Right cardiac atrium (tissue), 5 donors: ENCODE data around the gene THADA. TPM values are rescaled to one million over a fixed set of nuclear protein-coding genes. Genes with fewer than 3 reads are reported as not detected.
A peak's percentile ranks its signal among the peaks of the same experiment; 100 is the strongest.
"Not testable (repeated sequence)": the region's sequence is repeated elsewhere in the genome, so short reads cannot be mapped to it uniquely, and the experiment has no call there.

Experiments
- ATAC-seq, 2 donors: fragments of 200-7000 bp; cut with Tn5 transposase; one replicate each; pipeline versions ENCODE4 v1.8.0 to v1.9.1; 2020; ENCODE audit warnings: moderate library complexity in 2 of 2, mild to moderate bottlenecking in 1 of 2
- DNase-seq, 3 donors: peaks; one replicate each; pipeline ENCODE4 v3.0.0-alpha.2; 2020
- H3K27ac ChIP-seq: one replicate; pipeline ENCODE4 v1.5.1; 2013; ENCODE audit warnings: mild to moderate bottlenecking, low read length, control low read depth, moderate library complexity
- H3K27me3 ChIP-seq: one replicate; pipeline ENCODE4 v1.6.1; 2013; ENCODE audit not compliant: control insufficient read depth, insufficient read depth
- H3K4me1 ChIP-seq: one replicate; pipeline ENCODE4 v1.6.1; 2013; ENCODE audit warnings: low read length; ENCODE audit not compliant: control insufficient read depth, insufficient read depth
- H3K4me3 ChIP-seq: one replicate; pipeline ENCODE4 v1.5.1; 2013; ENCODE audit warnings: low read length, control low read depth
- H3K9me3 ChIP-seq: one replicate; pipeline ENCODE4 v1.6.1; 2013; ENCODE audit warnings: low read length; ENCODE audit not compliant: control insufficient read depth
- WGBS: extraction: QIAGEN DNeasy Blood & Tissue Kit; methylation state at CpG from one replicate; pipeline ENCODE4 v1.1.7; 2013; 5-methylcytosine and 5-hydroxymethylcytosine counted together
- intact Hi-C, 4 donors: fragments of 100-400 bp; cut with DNase I; formaldehyde crosslinking; loops; one replicate each; pipeline versions ENCODE4 v1.11.0 to v1.14.0; 2022 to 2023
- polyA plus RNA-seq: library from polyadenylated mRNA; stranded (reverse); fragments of 200-250 nt; gene quantifications from one replicate; pipeline ENCODE4 v1.2.3, GENCODE V29; 2013
- total RNA-seq, 4 donors: library from RNA; stranded (reverse); fragmentation: NEBNext Ultra II Directional; extraction: Animal tissue kit (Norgen Biotek cat#: 25700); gene quantifications; one replicate each; pipeline ENCODE4 v1.2.1, GENCODE V29; 2021
- donor health status: healthy with polysubstance abuse.
- donor health status: DM: no; HTN: yes; CAD: no.
- donor health status: DM: no; HTN: no; CAD: no.
- donor health status: DM: no; HTN: yes; CAD: no; lungs with severe emphysema.
- donor health status: DM: yes; HTN: yes; CAD: no.

Gene THADA
- total and polyA plus RNA-seq, 5 donors = 10.6 to 20.7 (median 19.8) TPM

DNA sequence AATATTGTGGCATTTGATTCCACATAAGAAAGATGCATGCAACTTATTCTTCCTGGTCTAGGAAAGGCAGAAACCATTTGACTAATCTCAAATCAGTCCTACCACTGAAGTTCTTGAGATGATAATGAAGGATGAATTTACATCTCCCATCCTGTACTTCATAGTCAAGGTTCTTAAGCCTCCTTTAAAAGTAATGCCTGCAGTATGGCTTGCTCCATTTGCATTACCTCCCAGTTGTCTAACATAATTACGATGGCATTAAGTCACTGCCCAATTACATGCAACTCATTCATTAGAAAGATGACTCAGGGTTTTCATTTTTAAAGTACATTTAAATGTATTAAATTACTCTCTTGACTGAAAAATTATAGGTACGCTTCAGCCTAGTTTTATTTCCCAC is 32.2 kb downstream of the THADA start:
- intact Hi-C loops = no loop called here
- Histone ChIP-seq H3K27me3 (no peaks in the 10 kb centered on the region), H3K4me1 (no peaks in the 10 kb centered on the region), H3K9me3 (no peaks in the 10 kb centered on the region), H3K4me3 (no peak overlapping the region), H3K27ac (no peak overlapping the region)
- DNase-seq (no peak), ATAC-seq (no peak)
- WGBS = 96% methylated on average over 2 of the region's 2 CpGs

DNA sequence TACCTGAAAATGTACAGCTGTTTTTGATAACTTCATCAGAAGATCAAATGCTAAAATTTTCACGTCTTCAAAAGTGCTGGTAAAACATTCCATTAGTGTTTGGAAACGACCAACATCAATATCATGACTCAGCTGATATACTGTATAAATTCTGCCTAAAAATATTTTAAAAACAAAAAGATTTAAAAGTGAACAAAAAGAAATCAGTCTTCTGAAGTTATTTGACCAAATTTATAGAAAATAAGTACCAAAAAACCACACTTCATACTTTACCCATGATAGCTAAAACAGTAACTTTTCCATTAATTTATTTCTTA is 35.6 kb downstream of the THADA start:
- DNase-seq = no peak
- no peak overlapping the region for H3K27ac ChIP-seq
- H3K4me3 ChIP-seq = no peak overlapping the region
- H3K4me1 ChIP-seq = no peaks in the 10 kb centered on the region
- 76% methylated on average over 2 of the region's 2 CpGs for WGBS
- intact Hi-C loops = no loop called here
- H3K27me3 ChIP-seq = no peaks in the 10 kb centered on the region
- no peaks in the 10 kb centered on the region for H3K9me3 ChIP-seq
- ATAC-seq = no peak

DNA sequence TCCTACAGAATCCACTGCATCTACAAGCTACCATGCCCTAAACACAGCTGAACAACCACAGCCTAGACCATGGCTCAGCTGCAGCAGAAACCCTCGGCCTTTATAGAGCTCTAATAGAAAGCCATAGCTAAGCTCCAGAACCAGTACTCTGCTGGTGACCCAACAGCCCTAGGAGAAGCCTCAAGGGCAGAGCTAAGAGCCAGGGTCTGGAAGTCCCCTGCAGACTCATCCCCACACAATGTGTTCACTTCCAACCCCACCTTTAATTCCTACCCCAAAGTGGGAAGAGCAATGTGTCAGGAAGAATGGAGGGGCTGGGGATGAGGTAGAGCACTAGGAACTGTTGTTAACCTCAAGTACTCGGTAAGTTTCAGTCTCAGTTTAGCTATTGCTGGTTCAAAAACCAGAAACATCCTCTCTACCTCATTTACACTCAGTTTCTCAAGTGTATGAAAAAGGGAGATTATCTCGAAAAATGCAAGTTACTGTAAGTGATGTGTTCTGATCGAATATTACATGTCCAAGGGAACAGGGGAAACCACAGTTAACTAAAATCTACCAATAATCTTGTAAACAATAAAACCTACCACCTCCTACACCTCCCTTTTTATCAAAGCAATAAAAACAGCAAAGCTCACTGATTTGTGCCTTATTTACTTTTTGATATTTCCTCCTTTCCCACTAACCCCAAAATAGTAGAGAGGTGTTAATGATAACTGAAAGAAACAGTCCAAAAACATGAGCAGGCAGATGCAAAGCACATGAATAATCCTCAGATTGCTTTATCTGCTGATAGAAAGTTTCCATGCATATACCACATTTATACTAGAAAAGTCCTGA is 36.2 kb downstream of the THADA start:
- WGBS = 91% methylated on average over 4 of the region's 4 CpGs
- Histone ChIP-seq H3K27ac (no peak overlapping the region), H3K4me1 (no peaks in the 10 kb centered on the region), H3K9me3 (no peaks in the 10 kb centered on the region), H3K27me3 (no peaks in the 10 kb centered on the region), H3K4me3 (no peak overlapping the region)
- ATAC-seq = no peak
- intact Hi-C loops = no loop called here
- DNase-seq = no peak

DNA sequence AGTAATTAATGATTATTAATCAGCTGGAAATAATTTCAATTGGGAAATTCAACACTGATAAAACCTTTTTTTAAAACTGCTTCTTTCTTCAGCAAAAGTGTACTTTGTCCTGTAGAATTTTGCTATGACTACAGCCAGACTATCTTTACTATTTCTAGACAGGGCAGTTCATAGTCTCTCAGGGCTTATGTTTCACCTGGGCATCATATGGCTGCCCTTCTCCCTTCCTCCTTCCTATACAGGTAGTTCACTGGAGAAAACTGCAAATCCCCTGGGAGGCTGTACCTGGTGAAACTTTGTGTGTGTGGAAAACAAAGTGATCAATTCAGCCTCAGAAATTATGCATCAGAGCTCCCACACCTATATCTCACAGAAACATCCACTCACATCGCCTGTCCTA is 38.6 kb downstream of the THADA start:
- Histone ChIP-seq H3K27me3 (no peaks in the 10 kb centered on the region), H3K4me3 (no peak overlapping the region), H3K9me3 (no peaks in the 10 kb centered on the region), H3K4me1 (no peaks in the 10 kb centered on the region), H3K27ac (no peak overlapping the region)
- ATAC-seq (no peak), DNase-seq (no peak)
- intact Hi-C loops = no loop called here
- 88% methylated on average over 1 of the region's 1 CpG for WGBS

GRCh38 chr2:43556256-43556655 is 39.6 kb downstream of the THADA start:
- intact Hi-C loops = no loop called here
- WGBS = 85% methylated on average over 5 of the region's 5 CpGs
- no peak overlapping the region for H3K4me3 ChIP-seq
- H3K27ac ChIP-seq = no peak overlapping the region
- DNase-seq (no peak), ATAC-seq (no peak)
- no peaks in the 10 kb centered on the region for H3K9me3 ChIP-seq
- no peaks in the 10 kb centered on the region for H3K4me1 ChIP-seq
- no peaks in the 10 kb centered on the region for H3K27me3 ChIP-seq

DNA sequence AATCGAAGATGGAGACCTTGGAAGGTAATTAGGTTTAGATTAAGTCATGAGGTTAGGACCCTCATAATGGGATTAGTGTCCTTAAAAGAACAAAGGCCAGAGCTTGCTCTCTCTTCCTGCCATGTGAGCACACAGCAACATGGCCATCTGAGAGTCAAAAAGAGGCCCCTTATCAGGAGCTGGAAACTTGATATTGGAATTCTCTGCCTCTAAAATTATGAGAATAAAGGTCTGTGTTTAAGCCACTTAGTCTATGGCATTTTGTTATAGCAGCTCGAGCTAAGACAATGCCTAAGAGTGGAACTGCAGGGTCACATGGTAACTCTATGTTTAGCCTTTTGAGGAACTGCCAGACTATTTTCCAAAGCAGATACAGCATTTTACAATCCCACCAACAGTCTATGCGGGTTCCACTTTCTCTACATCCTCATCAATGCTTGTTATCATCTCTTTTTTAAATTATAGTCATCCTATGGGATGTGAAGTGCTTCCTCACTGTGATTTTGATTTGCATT is 42.4 kb downstream of the THADA start:
- Histone ChIP-seq H3K27ac (no peak overlapping the region), H3K4me3 (no peak overlapping the region), H3K27me3 (no peaks in the 10 kb centered on the region), H3K4me1 (no peaks in the 10 kb centered on the region), H3K9me3 (no peaks in the 10 kb centered on the region)
- ATAC-seq (no peak), DNase-seq (no peak)
- intact Hi-C loops = no loop called here
- WGBS = 67% methylated on average over 3 of the region's 3 CpGs

DNA sequence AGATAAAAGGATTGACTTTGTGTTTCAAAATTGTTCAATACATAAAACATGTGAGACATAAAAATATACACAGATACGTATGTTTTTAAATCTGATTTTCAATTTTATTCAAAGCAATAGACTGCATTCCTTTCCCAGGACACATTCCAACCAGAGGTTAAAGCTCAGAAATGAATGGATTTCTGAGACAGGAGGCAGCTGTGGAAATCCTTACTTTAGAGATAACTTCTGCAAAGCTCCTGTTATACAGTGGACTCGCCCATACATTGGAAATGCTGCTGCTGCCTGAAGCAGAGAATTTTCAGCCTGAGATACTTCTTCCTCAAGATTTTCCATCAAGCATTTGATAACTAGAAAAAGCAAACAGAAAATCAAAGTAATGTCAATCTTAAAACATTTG is 43.8 kb downstream of the THADA start:
- ATAC-seq (no peak), DNase-seq (no peak)
- 96% methylated on average over 2 of the region's 2 CpGs for WGBS
- H3K4me3 ChIP-seq = no peak overlapping the region
- no peaks in the 10 kb centered on the region for H3K27me3 ChIP-seq
- no peak overlapping the region for H3K27ac ChIP-seq
- H3K4me1 ChIP-seq = no peaks in the 10 kb centered on the region
- no peaks in the 10 kb centered on the region for H3K9me3 ChIP-seq
- intact Hi-C loops = no loop called here

GRCh38 chr2:43548381-43548780 is 47.5 kb downstream of the THADA start:
- H3K27ac ChIP-seq, H3K4me3 ChIP-seq, H3K27me3 ChIP-seq, H3K4me1 ChIP-seq, ATAC-seq, H3K9me3 ChIP-seq: not testable (repeated sequence)
- WGBS = 93% methylated on average over 14 of the region's 14 CpGs
- DNase-seq = peak in 2 of 3 donors; percentile 34 to 61
- intact Hi-C loops = loop anchor here in 2 of 4 donors (10.0 kb wide), 3 partner anchors 594 to 724 kb away; no protein-coding TSS in a partner anchor

GRCh38 chr2:43542285-43542933 is 53.4 kb downstream of the THADA start:
- no peak overlapping the region for H3K4me3 ChIP-seq
- WGBS = 23% methylated on average over 3 of the region's 3 CpGs
- H3K27ac ChIP-seq = no peak overlapping the region
- intact Hi-C loops = loop anchor here in 3 of 4 donors (5.0 to 10.0 kb wide), 4 partner anchors 55 to 718 kb away; no protein-coding TSS in a partner anchor
- H3K9me3 ChIP-seq = no peaks in the 10 kb centered on the region
- no peaks in the 10 kb centered on the region for H3K4me1 ChIP-seq
- ATAC-seq (peak; percentile 23 to 27), DNase-seq (no peak)
- H3K27me3 ChIP-seq = no peaks in the 10 kb centered on the region

DNA sequence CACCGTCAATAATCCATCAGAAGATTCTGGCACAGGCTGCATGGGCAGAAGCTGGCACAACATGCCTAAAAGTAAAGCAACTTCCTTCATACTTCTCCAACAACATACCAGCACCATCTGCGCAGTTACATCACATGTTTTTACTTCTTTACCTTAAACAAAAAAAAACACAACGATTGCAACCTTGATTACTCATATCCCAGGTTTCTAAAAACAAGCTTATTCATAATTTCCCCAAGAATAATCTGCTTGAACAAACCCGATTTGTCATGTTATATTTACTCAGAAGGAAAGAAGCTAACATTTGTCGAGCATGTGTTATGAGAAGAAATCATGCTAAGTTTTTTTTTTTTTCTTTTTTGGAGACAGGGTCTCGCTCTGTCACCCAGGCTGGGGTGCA is 54.7 kb downstream of the THADA start:
- ATAC-seq (no peak), DNase-seq (no peak)
- Histone ChIP-seq H3K4me3 (no peak overlapping the region), H3K4me1 (no peaks in the 10 kb centered on the region), H3K9me3 (no peaks in the 10 kb centered on the region), H3K27me3 (no peaks in the 10 kb centered on the region), H3K27ac (no peak overlapping the region)
- WGBS = 81% methylated on average over 6 of the region's 6 CpGs
- intact Hi-C loops = loop anchor here in 3 of 4 donors (5.0 to 10.0 kb wide), 4 partner anchors 54 to 716 kb away; no protein-coding TSS in a partner anchor

DNA sequence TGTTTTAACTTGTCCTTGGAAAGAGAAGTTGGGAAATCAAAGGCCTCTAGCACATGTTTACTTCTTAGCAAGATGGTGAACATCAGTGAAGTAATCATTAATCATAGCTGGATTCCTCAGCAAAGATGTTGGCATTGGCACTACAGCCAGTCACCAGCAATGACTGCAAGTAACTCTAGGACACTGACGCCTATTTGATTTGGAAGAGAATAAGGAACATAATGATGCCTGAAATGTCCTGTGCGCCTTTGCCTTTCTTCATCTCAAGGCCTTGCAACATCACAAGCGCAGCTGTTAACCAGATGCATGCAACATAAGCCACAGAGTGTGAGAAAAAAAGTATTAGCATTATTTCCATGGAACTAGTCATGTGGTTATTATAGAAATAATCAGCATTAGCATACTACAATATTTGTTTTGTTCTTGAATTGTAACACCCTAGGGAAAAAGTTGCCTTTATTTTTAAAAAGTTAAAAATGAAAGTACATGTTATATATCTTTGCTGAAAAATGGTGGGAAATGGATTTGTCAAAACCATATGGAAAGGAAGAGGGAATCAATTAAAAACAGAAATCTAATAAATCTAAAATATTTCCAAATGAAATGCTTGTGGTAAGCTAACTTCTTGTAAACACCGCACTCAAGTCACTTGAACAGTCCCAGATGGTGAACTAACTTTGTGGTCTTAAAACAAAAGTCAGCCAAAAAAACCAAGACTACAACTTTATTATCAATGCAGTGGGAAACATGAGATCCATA is 55.6 kb downstream of the THADA start:
- Histone ChIP-seq H3K4me1 (no peaks in the 10 kb centered on the region), H3K9me3 (no peaks in the 10 kb centered on the region), H3K27me3 (no peaks in the 10 kb centered on the region), H3K4me3 (no peak overlapping the region), H3K27ac (no peak overlapping the region)
- DNase-seq (peak; percentile 71 to 84 (median 73)), ATAC-seq (peak; percentile 96 to 97)
- intact Hi-C loops = loop anchor here in 3 of 4 donors (5.0 to 10.0 kb wide), 4 partner anchors 53 to 715 kb away; no protein-coding TSS in a partner anchor
- 57% methylated on average over 4 of the region's 4 CpGs for WGBS
